ENCODE measurements around the gene UVSSA.
A peak's percentile ranks its signal among the peaks of the same experiment; 100 is the strongest.
"Not testable (repeated sequence)": the region's sequence is repeated elsewhere in the genome, so short reads cannot be mapped to it uniquely, and the experiment has no call there.

UVSSA gene

DNA sequence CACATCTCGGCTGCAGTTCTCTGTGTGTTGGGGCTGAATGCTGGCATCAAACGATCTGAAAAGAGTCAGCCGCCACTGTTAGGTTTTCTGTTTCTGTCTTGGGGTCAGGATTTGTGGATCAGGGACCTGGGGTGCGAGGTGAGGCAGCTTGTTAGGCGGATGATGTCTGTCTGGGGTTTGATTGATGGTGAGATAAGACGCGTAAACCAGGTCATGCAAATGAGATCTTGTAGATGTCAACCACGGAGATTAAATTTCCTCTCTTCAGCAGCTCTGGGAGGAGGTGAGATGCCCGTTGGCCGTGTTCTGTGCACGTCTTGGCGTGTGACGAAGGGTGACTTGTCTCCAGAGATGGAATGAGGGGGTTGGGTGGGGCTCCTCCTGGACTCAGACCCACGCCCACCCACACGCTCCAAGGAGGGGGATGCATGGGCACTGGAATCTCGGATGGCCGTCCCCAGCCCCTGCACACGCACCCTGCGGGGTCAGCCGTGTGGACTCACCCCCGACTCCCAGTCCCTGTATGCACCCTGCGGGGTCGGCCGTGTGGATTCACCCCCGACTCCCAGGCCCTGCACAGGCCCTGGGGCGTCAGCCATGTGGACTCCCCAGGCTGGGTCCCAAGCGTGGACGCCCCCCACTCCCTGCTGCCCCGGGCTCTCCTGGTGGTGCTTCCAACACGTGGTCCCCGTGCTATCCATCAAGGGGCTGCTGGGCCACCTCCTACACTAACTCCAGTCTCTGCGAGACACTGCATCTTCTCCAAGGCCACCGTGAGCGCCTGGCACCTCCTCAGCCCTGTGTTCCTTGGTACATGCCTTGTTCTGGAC, 16.0 kb upstream of the UVSSA start:
- peak; percentile 48 for DNase-seq (ENCODE audit: low read depth)

DNA sequence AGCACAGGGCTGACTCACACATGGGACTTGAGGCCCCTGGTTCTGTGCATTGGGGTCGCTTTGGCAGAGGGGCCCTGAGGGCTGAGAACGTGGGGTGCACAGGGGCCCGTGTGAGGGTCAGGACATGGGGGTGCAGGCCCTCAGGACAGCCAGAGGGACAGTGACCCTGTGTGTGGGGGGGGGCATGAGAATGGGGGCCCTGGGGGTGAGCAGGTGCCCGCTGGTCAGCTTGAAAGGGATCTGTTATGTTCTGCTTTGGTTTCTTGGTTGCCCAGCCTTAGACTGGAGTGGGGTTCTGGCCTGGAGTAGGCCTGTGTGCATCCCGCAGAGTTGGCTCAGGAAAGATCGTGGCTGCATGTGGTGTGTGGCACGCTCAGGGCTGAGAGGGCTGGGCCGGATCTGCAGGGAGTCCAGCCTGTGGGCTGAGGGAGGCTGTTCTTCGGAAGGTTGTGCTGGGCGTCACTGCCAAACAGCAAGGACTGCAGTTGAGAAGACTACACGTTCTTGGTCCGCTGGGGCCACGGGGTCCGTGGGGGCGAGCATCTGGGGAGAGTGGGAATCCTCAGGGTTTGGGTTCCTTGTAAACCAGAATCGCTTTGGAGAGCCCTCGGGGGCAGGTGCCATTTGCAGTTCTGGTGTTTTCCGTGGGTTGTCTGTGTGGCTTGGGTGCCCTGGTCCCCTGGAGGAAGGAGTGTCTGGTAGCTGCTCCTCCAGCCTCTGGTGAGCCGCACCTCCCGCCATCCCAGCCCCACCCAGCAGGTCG, 15.2 kb upstream of the UVSSA start:
- DNase-seq (ENCODE audit: low read depth) = no peak

DNA sequence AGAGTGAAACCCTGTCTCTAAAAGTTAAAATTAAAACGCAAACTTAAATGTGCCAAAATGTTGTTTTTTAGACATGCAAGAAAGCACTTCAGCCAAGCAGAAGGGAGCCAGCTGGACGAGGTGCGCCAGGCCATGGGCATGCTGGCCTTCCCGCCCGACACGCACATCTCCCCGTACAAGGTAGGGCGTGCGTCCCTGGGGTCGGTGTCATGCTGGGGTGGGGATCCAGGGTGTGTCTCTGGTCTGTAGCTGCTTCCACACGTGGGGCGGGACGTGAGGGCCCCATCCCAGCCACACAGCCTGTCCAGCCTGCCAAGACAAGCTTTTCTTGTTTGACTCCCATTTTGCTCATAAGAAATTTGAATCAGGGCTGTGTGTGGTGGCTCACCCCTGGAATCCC, 14.3 kb upstream of the UVSSA start:
- no peak for DNase-seq (ENCODE audit: low read depth)

DNA sequence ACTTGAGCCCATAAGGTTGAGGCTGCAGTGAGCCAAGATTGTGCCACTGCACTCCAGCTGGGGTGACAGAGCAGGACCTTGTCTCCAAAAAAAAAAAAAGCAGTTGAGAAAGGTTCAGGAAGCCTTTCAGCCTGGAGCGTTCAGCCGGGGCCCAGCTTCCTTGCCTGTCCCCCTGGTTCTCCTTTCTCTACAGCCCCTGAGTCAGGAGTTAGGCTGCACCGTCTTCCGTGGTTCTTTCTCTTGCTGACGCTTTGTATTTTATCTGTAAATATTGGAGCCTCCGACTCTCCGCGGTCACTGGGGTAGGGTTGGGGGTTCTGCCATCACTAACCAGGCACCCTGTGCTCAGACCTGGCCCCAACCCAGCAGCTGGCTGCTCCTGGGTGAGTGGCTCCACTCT, 13.8 kb upstream of the UVSSA start:
- no peak for DNase-seq (ENCODE audit: low read depth)

DNA sequence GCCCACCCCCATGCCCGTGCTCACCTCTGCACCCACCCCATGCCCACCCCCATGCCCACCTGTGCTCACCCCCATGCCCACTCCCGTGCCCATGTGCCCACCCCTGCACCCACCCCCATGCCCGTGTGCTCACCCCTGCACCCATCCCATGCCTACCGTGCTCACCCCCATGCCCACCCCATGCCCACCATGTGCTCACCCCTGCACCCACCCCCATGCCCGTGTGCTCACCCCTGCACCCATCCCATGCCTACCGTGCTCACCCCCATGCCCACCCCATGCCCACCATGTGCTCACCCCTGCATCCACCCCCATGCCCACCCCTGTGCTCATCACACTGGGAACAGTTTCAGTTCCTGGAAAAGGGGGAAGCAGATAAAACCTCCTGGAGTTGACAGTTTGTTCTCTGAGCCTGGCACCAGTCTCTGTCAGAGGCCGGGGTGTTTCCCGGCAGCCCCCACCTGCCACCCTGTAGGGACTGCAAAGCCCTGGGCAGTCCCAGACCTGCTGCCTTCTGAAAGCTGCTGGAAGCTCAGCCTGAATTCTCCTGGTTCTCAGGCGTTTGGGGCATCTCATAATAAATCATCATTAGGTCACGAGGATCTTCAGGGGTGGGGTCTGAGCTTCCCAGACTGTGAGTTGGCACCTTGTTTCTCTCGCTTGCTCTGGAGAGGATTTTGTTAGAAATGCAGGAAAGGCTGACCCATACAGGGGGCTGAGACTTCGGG, 13.0 kb upstream of the UVSSA start:
- not testable (repeated sequence) for DNase-seq (ENCODE audit: low read depth)

DNA sequence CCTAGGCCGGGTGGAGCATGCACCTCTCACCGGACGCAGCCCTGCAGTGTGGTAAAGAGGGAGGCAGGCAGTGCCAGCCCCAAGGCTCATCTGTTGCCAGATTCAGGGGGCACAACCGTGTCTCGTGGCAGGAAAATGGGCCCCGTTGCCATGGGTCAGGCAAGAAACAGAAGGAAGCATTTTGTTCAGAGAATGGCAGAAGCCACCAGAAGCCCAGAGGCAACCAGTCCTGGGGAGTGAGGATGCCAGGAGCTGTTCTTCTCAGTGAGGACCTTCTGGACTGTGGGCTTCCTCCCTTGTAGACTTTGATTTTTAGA, 12.5 kb upstream of the UVSSA start:
- DNase-seq (ENCODE audit: low read depth) = no peak

DNA sequence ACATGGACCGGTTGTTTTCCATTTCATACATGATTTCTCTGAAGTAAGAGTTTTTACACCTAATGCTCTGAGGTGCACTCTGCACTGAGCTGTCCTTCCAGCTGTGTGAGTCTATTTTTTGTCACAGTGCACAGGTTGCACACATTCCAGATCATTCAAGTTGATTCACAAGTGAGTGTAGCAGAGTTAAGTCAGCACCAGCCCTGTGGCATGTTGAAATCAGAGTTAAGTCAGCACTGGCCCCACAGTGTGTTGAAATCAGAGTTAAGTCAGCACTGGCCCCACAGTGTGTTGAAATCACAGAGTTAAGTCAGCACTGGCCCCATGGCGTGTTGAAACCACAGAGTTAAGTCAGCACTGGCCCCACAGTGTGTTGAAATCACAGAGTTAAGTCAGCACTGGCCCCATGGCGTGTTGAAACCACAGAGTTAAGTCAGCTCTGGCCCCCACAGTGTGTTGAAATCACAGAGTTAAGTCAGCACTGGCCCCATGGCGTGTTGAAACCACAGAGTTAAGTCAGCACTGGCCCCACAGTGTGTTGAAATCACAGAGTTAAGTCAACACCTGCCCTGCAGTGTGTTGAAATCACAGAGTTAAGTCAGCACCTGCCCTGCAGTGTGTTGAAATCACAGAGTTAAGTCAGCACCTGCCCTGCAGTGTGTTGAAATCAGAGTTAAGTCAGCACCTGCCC, 11.7 kb upstream of the UVSSA start:
- DNase-seq (ENCODE audit: low read depth) = not testable (repeated sequence)

DNA sequence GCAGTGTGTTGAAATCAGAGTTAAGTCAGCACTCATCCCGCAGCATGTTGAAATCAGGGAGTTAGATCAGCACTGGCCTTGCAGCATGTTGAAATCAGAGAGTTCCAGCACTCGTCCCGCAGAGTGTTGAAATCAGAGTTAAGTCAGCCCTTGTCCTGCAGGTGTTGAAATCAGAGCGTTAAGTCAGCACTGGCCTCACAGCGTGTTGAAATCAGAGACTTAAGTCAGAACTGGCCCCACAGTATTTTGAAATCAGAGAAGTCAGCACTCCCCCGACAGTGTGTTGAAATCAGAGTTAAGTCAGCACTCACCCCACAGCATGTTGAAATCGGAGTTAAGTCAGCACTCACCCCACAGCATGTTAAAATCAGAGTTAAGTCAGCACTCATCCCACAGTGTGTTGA, 10.9 kb upstream of the UVSSA start:
- no peak for DNase-seq (ENCODE audit: low read depth)

DNA sequence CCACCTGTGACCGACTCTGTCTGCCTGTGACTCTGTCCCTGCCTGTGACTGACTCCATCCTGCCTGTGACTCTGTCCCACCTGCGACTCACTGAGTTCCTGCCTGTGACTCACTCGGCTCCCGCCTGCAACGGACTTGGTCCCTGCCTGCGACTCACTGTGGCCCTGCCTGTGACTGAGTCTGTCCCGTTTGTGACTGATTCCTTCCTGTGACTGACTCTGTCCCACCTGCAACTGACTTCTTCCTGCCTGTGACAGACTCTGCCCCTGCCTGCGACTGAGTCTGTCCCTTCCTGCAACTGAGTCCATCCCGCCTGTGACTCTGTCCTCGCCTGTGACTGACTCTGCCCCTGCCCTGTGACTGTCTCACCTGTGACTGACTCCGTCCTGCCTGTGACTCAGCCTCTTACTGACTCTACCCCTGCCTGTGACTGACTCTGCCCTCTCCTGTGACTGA, 9.6 kb upstream of the UVSSA start:
- DNase-seq (ENCODE audit: low read depth) = no peak

DNA sequence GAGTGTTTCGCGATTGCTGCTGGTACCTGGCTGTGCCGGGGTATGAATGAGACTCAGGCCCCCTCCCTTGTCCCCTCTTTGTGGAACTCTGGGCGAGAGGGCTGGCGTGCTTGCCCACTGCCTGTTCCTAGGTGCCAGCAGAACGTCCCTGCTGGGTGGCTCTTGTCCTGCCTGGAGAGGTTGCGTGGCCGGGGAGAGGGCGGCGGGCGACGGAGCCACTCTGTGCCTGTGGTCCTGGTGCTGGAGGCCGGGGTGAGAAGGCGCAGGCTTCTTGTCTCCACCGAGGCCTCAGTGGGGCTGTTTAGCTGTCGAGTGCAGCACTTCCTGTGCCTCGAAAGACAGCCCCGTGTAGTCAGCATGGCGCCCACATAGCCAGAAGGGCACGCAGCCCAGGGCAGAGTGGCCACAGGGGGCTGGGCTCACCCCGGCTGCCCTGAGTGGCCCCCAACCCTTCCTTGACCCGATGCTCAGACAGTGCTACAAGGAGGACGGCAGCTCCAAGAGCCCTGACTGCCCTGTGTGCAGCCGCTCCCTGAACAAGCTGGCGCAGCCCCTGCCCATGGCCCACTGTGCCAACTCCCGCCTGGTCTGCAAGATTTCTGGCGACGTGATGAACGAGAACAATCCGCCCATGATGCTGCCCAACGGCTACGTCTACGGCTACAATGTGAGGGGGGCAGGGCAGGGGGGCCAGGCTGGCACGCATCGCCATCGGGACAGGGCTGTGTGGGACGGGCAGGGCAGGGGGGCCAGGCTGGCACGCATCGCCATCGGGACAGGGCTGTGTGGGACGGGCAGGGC, 8.9 kb upstream of the UVSSA start:
- no peak for DNase-seq (ENCODE audit: low read depth)

DNA sequence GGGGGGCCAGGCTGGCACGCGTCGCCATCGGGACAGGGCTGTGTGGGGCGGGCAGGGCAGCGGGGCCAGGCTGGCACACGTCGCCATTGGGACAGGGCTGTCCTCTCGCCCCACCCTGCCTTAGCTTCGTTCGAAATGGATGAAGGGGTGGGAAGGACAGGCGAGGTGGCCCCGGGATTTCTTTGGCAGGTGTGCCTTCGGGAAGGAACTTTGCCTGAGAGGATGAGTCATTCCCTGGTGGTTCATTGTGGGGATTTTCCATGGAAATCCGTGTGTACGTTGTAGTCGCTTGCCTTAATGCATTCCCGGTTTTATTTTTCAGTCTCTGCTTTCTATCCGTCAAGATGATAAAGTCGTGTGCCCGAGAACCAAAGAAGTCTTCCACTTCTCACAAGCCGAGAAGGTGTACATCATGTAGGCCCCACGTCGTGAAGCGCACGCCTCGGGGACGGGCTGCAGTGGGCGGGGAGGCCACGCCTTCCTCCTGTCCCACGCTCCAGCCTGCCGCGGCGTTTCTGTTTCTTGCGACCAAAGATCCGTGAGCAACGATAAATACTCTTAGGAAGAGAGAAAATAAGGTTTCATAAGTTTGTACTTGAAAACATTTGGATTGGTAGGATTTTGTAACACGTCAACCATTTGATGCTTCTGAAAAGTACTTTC, 8.1 kb upstream of the UVSSA start:
- no peak for DNase-seq (ENCODE audit: low read depth)

DNA sequence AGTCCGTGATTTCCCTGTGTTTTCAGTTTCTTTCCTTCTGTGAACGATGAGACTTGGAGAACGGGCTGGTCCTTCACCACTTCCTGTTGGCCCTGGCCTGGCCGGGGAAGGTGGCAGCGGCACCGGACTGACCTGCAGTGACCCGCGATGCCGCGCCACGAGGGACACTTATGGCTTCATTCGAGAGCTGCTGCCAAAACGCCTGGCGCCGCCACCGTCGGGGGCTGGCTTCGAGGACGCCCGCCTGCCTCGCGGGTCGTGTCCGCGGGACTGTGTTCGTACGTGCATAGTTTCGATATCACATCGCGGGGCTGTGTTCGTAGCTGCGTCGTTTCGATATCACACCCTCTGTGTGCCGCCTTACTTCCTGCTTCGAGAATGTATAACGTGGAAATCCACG, 7.5 kb upstream of the UVSSA start:
- no peak for DNase-seq (ENCODE audit: low read depth)

DNA sequence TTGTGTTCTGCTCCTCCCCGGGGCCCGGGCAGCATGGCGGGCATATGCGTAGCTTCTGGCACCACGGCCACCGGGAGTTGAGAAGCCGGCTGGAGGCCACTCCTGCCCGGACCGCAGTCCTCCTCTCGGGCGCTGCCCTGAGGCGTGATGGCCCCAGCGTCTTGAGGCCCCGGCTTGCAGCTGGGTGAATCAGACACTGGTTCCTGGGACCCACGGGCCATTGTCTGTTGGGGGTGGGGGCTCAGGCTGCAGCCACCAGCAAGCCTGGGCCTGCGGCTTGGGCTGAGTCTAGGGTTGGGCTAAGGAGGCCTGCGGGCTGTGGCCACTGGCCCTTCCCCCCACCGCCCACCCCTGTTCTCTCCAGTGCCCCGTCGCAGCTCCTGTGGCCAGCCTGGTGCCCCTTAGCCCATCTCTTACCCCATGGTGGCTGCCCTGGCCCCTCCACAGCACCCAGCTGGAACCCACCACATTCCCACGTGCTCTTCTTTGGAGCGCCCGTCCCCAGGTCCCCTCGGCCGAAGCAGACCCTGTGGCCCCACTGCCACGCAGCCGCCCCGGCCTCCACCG, 6.7 kb upstream of the UVSSA start:
- no peak for DNase-seq (ENCODE audit: low read depth)

DNA sequence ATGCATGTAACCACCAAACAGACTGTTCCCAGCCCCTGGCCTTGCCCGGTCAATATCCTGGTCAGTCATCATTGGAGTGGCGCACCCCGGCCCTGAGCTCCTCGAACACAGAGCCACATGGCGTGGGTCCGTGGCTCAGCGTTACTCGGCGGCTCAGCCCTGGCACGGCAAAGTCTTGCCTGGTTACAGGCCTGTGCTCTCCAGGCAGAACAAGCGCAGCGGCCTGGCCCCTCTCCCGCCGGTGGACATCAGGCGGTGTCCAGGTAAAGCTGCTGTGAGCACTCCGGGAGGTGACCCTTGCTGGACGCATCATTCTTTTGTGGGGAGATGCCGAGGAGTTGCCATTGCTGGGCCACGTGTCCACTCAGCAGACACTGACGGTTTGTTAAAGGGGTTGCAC, 6.1 kb upstream of the UVSSA start:
- no peak for DNase-seq (ENCODE audit: low read depth)

DNA sequence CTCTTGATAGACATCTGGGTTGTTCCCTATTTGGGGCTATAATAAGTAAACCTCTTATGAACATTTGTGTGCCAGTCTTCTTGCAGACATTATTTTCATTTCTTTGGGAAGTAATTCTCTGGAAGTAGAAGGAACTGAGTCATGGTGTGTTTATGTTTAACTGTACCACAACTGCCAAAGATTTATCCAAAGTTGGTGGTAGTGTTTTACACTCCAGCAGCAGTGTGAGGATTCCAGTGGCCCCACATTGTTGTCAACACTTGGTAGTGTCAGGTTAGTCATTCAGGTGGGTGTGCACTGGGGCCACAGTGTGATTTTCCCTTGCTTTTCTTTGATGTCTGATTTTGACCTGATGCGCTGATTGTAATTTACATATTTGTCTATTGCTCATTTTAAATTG, 5.0 kb upstream of the UVSSA start:
- no peak for DNase-seq (ENCODE audit: low read depth)

DNA sequence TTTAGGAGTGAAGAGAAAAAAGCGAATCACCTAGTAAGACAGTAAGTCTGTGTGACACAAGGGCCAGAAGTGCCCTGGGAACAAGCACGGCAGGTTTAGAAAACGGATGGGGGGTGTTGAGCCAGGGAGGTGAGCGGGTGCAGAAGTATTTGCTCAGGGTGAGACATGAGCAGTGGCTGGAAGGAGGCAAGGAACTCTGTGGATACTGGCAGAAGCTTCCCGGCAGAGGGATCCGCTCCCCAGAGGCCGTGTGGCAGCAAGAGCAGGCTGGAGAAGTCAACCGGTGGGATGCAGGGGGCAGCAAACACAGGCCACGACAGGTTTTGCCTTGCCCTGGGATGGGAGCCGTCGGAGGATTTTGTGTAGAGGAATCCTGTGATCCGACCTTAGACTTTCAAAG, 2.3 kb upstream of the UVSSA start:
- DNase-seq (ENCODE audit: low read depth) = no peak

DNA sequence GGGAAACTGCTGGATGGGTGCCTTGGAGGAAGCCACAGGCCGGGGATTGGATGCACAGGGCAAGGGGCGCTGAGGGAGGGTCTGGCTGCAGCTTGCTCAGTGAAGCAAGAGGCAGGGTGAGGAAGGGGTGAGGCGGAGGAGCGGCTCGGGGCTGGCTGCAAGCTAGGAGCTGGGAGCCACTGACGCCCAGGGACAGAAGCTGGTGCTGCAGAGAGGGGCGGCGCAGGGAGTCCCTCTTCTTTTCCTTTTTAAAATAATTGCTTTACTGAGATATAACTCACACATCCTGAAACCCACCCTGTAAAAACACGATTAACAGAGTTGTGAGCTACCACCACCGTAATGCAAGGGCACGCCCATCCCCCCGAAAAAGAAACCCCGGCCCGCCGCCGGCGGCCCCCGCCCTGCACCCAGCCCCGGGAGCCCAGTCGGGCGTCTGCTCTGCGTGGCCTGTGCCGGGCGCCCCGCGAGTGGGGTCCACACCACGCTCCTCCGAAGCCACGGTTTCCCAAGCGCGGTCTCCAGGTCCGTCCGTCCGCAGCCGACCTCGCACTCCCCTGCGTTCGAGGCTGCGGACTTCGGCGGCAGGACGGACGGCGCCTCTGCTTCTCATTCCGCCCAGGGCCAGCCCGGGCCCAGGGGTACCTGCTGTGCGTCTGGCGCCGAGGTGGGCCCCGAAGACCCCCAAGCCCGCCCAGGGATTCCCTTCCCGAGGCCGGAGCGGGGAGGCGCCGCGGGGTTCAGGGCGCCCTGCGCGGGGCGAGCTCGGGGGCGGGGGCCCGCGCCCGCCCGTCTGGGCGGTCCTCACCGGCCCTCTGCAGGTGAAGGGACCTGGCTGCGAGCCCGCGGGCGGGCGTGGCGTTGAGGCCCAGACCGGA, 866 bp upstream of the UVSSA start:
- DNase-seq (ENCODE audit: low read depth) = no peak

DNA sequence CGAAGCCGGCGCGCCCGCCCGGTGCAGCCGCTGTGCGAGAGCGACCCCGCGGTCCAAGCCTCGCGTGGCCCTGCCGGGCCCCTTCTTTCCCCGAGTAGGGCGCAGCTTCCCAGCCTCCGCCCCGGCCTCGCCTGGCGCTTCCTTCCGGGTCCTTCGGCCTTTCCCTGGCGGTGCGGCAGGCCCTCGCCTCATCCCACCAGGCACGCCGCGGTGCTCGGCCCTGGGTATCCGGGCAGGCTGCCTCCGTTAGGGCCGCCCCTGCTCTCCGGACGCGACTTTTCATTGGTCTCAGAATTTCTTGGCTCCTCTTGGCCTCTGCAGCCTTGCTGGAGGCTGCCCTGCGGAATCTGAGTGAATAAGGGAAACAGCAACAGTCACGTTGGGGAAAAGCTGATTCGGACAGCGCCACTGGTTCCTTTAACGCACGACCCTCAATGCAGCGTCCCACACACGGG, 429 bp downstream of the UVSSA start:
- DNase-seq (ENCODE audit: low read depth) = no peak

DNA sequence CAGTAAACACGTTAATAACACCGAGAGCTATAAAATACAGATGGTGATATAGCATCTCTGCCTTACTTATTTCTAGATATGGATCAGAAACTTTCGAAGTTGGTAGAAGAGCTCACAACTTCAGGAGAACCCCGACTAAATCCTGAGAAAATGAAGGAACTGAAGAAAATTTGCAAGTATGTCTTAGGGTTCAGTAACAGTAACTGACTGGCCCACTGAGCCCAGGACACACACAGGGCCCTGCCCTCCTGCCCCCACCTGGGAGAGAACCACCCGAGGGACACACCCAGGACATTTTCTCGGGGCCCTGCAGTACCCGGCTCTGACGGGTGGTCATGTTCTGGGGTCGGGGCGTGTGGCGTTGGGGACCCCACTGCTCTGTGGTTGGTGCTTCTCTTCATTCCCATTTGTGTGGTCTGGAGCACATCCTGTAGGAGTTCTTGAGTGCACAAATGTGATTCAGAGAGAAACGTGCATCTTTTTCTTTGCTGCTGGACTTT, 1.1 kb downstream of the UVSSA start:
- no peak for DNase-seq (ENCODE audit: low read depth)

Data from activated T-helper 9 cell treated with anti-CD3 and anti-CD28 coated beads, Interleukin-2, amount 50 U/mL, for 16 hours (primary cell).